Nephron (organoid): ENCODE measurements around the gene TRPC4.

Source experiments
- H3K27ac Mint-ChIP-seq, 3 experiments: 2 replicates each; pipeline ENCODE4 v1.8.0; 2020; ENCODE audit warnings: mixed read lengths in 3 of 3, mild to moderate bottlenecking in 2 of 3, moderate library complexity in 1 of 3
- H3K27me3 Mint-ChIP-seq: 2 replicates; pipeline ENCODE4 v1.8.0; 2021; ENCODE audit warnings: low read depth, mild to moderate bottlenecking, moderate library complexity, mixed read lengths
- H3K36me3 Mint-ChIP-seq: 2 replicates; pipeline ENCODE4 v1.8.0; 2020; ENCODE audit warnings: low read depth, mixed read lengths
- H3K4me1 Mint-ChIP-seq: 2 replicates; pipeline ENCODE4 v1.8.0; 2020; ENCODE audit warnings: mixed read lengths
- H3K4me3 Mint-ChIP-seq, 3 experiments: 2 replicates each; pipeline ENCODE4 v1.8.0; 2020; ENCODE audit warnings: mild to moderate bottlenecking in 3 of 3, mixed read lengths in 3 of 3, moderate library complexity in 2 of 3
- H3K9me3 Mint-ChIP-seq: 2 replicates; pipeline ENCODE4 v1.8.0; 2020; ENCODE audit warnings: mixed read lengths
- CTCF ChIP-seq, 3 experiments: fragments of 200-600 bp; sonication (generic); IDR thresholded peaks; one replicate each; pipeline ENCODE4 v1.5.0; 2021; ENCODE audit warnings: antibody characterized with exemption in 3 of 3; ENCODE audit not compliant: unreplicated experiment in 3 of 3

The TRPC4 gene

GRCh38 chr13:37716420-37717195 is 153.0 kb downstream of the TRPC4 start:
- Mint-ChIP-seq H3K27ac (peak overlapping the region; percentile 25 to 49 (median 26)), H3K9me3 (no peaks in the 10 kb centered on the region), H3K27me3 (no peaks in the 10 kb centered on the region), H3K4me1 (peaks cover 24% of the 10 kb centered on the region), H3K36me3 (no peaks in the 10 kb centered on the region), H3K4me3 (peak overlapping the region in 2 of 3 experiments; percentile 18 to 19)
- no peak for TF ChIP-seq CTCF (IDR thresholded peaks at IDR 0.05; ENCODE audit: unreplicated experiment in 3 of 3)

GRCh38 chr13:37715606-37716015 is 154.0 kb downstream of the TRPC4 start:
- H3K4me3 Mint-ChIP-seq = no peak overlapping the region
- H3K27me3 Mint-ChIP-seq = no peaks in the 10 kb centered on the region
- no peaks in the 10 kb centered on the region for H3K36me3 Mint-ChIP-seq
- peak overlapping the region in 1 of 3 experiments; percentile 1 for H3K27ac Mint-ChIP-seq
- no peaks in the 10 kb centered on the region for H3K9me3 Mint-ChIP-seq
- H3K4me1 Mint-ChIP-seq = peaks cover 24% of the 10 kb centered on the region
- no peak for TF ChIP-seq CTCF (IDR thresholded peaks at IDR 0.05; ENCODE audit: unreplicated experiment in 3 of 3)

GRCh38 chr13:37709318-37709717 is 160.3 kb downstream of the TRPC4 start:
- no peak for TF ChIP-seq CTCF (IDR thresholded peaks at IDR 0.05; ENCODE audit: unreplicated experiment in 3 of 3)
- no peak overlapping the region for H3K27ac Mint-ChIP-seq
- H3K27me3 Mint-ChIP-seq = no peaks in the 10 kb centered on the region
- no peaks in the 10 kb centered on the region for H3K9me3 Mint-ChIP-seq
- no peaks in the 10 kb centered on the region for H3K4me1 Mint-ChIP-seq
- H3K36me3 Mint-ChIP-seq = no peaks in the 10 kb centered on the region
- H3K4me3 Mint-ChIP-seq = no peak overlapping the region

GRCh38 chr13:37707739-37708500 is 161.7 kb downstream of the TRPC4 start:
- no peaks in the 10 kb centered on the region for H3K4me1 Mint-ChIP-seq
- H3K27me3 Mint-ChIP-seq = no peaks in the 10 kb centered on the region
- H3K4me3 Mint-ChIP-seq = no peak overlapping the region
- TF ChIP-seq CTCF (IDR thresholded peaks at IDR 0.05; ENCODE audit: unreplicated experiment in 3 of 3) = no peak
- no peaks in the 10 kb centered on the region for H3K36me3 Mint-ChIP-seq
- H3K9me3 Mint-ChIP-seq = no peaks in the 10 kb centered on the region
- H3K27ac Mint-ChIP-seq = no peak overlapping the region

- Mint-ChIP-seq H3K27me3 (no peaks in the 10 kb centered on the region), H3K4me1 (peaks cover 11% of the 10 kb centered on the region), H3K27ac (no peak overlapping the region), H3K9me3 (no peaks in the 10 kb centered on the region), H3K36me3 (no peaks in the 10 kb centered on the region), H3K4me3 (no peak overlapping the region)
- TF ChIP-seq CTCF (IDR thresholded peaks at IDR 0.05; ENCODE audit: unreplicated experiment in 3 of 3) = no peak
Measured at GRCh38 chr13:37706041-37706440, 163.5 kb downstream of the TRPC4 start.
